ENCODE results near the gene HOMER2. TPM values are rescaled to one million over a fixed set of nuclear protein-coding genes. Genes with fewer than 3 reads are reported as not detected.

The HOMER2 gene
- total and polyA plus RNA-seq, 2 of the 13 experiments (the other 11 are each of a cell fraction or from before 2014, with no cell fraction given) = 12.9 to 14.1 TPM

- TF ChIP-seq ZBTB34 (CRISPR knock-in tag; IDR thresholded peaks at IDR 0.05) = no peak
Observed at GRCh38 chr15:82930461-82930860, 22.1 kb downstream of the HOMER2 start (continued).

- Histone ChIP-seq H3K9me3 (ENCODE audit: low read length) (no peaks in the 10 kb centered on the region), H4K20me1 (ENCODE audit: insufficient read depth, low read length) (no peaks in the 10 kb centered on the region), H3K27me3 (ENCODE audit: control insufficient read depth in 1 of 2, insufficient read depth in 2 of 2, low read length in 2 of 2) (no peaks in the 10 kb centered on the region; a peak in 1 of 5 replicates), H3K27ac (ENCODE audit: extremely low read length, insufficient read depth, low read length) (no peak overlapping the region), H3K36me3 (replicated peaks in 1 of 2; ENCODE audit: control insufficient read depth in 1 of 2, insufficient read depth in 2 of 2, low read length in 2 of 2) (no peaks in the 10 kb centered on the region), H3K79me2 (ENCODE audit: insufficient read depth, low read length) (no peaks in the 10 kb centered on the region), H3K9ac (ENCODE audit: insufficient read depth, low read depth, low read length) (no peak overlapping the region), H3K4me3 (replicated peaks in 1 of 3; ENCODE audit: insufficient read depth in 1 of 3, low read depth in 2 of 3, low read length in 3 of 3) (no peak overlapping the region), H3K4me2 (ENCODE audit: low read depth, low read length) (no peak overlapping the region), H2AFZ (ENCODE audit: low read length) (no peak overlapping the region), H3K4me1 (ENCODE audit: insufficient read depth, low read length) (no peaks in the 10 kb centered on the region)
- FAIRE-seq (no peak), ATAC-seq (no peak), DNase-seq (ENCODE audit: low spot score) (no peak)
- ChIA-PET POLR2A (no interaction called here), CTCF (ENCODE audit: low intra/inter-chr PET ratio, low total read pairs) (no interaction called here)
- BruUV-seq (replicated peaks) = no TSS peak
- 83% methylated on average over 2 of the region's 2 CpGs for WGBS (ENCODE audit: low lambda C conversion rate)
- in situ Hi-C loops (cut with HindIII; ENCODE audit: extremely low pct_ligation_motif_present, low pct_unique_long_range_greater_than_20kb) (no loop called here), intact Hi-C loops (cut with micrococcal nuclease; ENCODE audit: unreplicated experiment) (no loop called here)
- TF ChIP-seq CREB3 (CRISPR knock-in tag; IDR thresholded peaks at IDR 0.05) (no peak), RFX5 (IDR thresholded peaks at IDR 0.05; ENCODE audit: low read depth, low read length) (no peak), ZNF362 (CRISPR knock-in tag; IDR thresholded peaks at IDR 0.05; ENCODE audit: borderline replicate concordance) (no peak), BRD4 (CRISPR knock-in tag; IDR thresholded peaks at IDR 0.05) (no peak), MYNN (CRISPR knock-in tag; IDR thresholded peaks at IDR 0.05; ENCODE audit: low read depth) (no peak), ZNF710 (CRISPR knock-in tag; IDR thresholded peaks at IDR 0.05; ENCODE audit: borderline replicate concordance) (no peak), DR1 (CRISPR knock-in tag; IDR thresholded peaks at IDR 0.05) (no peak), BCLAF1 (IDR thresholded peaks at IDR 0.05) (no peak), NR2F6 (IDR thresholded peaks at IDR 0.05) (no peak), NR2F6 (CRISPR knock-in tag; IDR thresholded peaks at IDR 0.05) (no peak), ISX (CRISPR knock-in tag; conservative IDR thresholded peaks at IDR 0.05) (no peak), MBNL3 (CRISPR knock-in tag; conservative IDR thresholded peaks at IDR 0.05) (no peak), TARDBP (CRISPR knock-in tag; IDR thresholded peaks at IDR 0.05) (no peak), ZMYM4 (CRISPR knock-in tag; IDR thresholded peaks at IDR 0.05) (no peak), ZNF629 (CRISPR knock-in tag; conservative IDR thresholded peaks at IDR 0.05) (no peak), HNRNPH1 (optimal IDR thresholded peaks at IDR 0.05; ENCODE audit: low read depth, low read length) (no peak)
Observed at GRCh38 chr15:82928711-82929110, 23.8 kb downstream of the HOMER2 start.
